Skeletal muscle satellite cell (primary cell): ENCODE measurements around the gene KCTD14.
"Not testable (repeated sequence)": the region's sequence is repeated elsewhere in the genome, so short reads cannot be mapped to it uniquely, and the experiment has no call there.

Experiments
- H3K27me3 ChIP-seq: 2 replicates; pipeline ENCODE4 v1.7.0; 2013; ENCODE audit warnings: low read length; ENCODE audit not compliant: control insufficient read depth, insufficient read depth
- H3K36me3 ChIP-seq: 2 replicates; pipeline ENCODE4 v1.7.0; 2013; ENCODE audit warnings: mild to moderate bottlenecking, control low read depth, low read length; ENCODE audit not compliant: insufficient read depth
- H3K4me1 ChIP-seq: 2 replicates; pipeline ENCODE4 v1.7.0; 2013; ENCODE audit warnings: low read length; ENCODE audit not compliant: control insufficient read depth, insufficient read depth
- H3K4me2 ChIP-seq: 2 replicates; pipeline ENCODE4 v1.7.0; 2013; ENCODE audit warnings: mild to moderate bottlenecking, low read length
- H3K4me3 ChIP-seq: 2 replicates; pipeline ENCODE4 v1.7.0; 2013; ENCODE audit warnings: low read length
- H3K9ac ChIP-seq: 2 replicates; pipeline ENCODE4 v1.7.0; 2013; ENCODE audit warnings: mild to moderate bottlenecking, low read depth, low read length, moderate library complexity
- H3K9me3 ChIP-seq: replicated peaks from 2 replicates; pipeline ENCODE4 v1.7.0; 2013; ENCODE audit warnings: mild to moderate bottlenecking, control low read depth, low read length

KCTD14 gene

GRCh38 chr11:78061088-78061920, 38.2 kb upstream of the KCTD14 start:
- H3K9ac ChIP-seq, result no peak overlapping the region
- no peak overlapping the region for H3K4me3 ChIP-seq
- peak overlapping the region; percentile 46 for H3K4me2 ChIP-seq
- no peaks in the 10 kb centered on the region for H3K9me3 ChIP-seq
- H3K4me1 ChIP-seq, result peaks cover 16% of the 10 kb centered on the region
- H3K36me3 ChIP-seq, result no peaks in the 10 kb centered on the region
- no peaks in the 10 kb centered on the region for H3K27me3 ChIP-seq

- H3K9ac ChIP-seq, result no peak overlapping the region
- H3K4me3 ChIP-seq, result no peak overlapping the region
- no peaks in the 10 kb centered on the region for H3K9me3 ChIP-seq
- H3K4me1 ChIP-seq, result peaks cover 16% of the 10 kb centered on the region
- no peaks in the 10 kb centered on the region for H3K36me3 ChIP-seq
- no peak overlapping the region for H3K4me2 ChIP-seq
- H3K27me3 ChIP-seq, result no peaks in the 10 kb centered on the region
These were observed 37.5 kb upstream of the KCTD14 start for GRCh38 chr11:78060533-78060932.

- H3K4me3 ChIP-seq, H3K36me3 ChIP-seq, H3K9me3 ChIP-seq, H3K4me2 ChIP-seq, H3K9ac ChIP-seq, H3K27me3 ChIP-seq: not testable (repeated sequence)
- peaks cover 16% of the 10 kb centered on the region for H3K4me1 ChIP-seq
These were observed 36.8 kb upstream of the KCTD14 start for GRCh38 chr11:78059749-78060328.

GRCh38 chr11:78057462-78058055, 34.5 kb upstream of the KCTD14 start:
- Histone ChIP-seq H3K4me2 (no peak overlapping the region), H3K4me1 (peaks cover 16% of the 10 kb centered on the region), H3K9ac (no peak overlapping the region), H3K4me3 (no peak overlapping the region), H3K36me3 (no peaks in the 10 kb centered on the region), H3K9me3 (no peaks in the 10 kb centered on the region), H3K27me3 (no peaks in the 10 kb centered on the region)

- Histone ChIP-seq H3K9ac (no peak overlapping the region), H3K27me3 (no peaks in the 10 kb centered on the region), H3K4me1 (peaks cover 15% of the 10 kb centered on the region), H3K4me2 (no peak overlapping the region), H3K4me3 (no peak overlapping the region), H3K36me3 (no peaks in the 10 kb centered on the region), H3K9me3 (no peaks in the 10 kb centered on the region)
These were observed 33.0 kb upstream of the KCTD14 start for GRCh38 chr11:78056093-78056492.

GRCh38 chr11:78054971-78055370, 31.9 kb upstream of the KCTD14 start:
- Histone ChIP-seq H3K9me3 (no peaks in the 10 kb centered on the region), H3K4me1 (peaks cover 14% of the 10 kb centered on the region), H3K27me3 (no peaks in the 10 kb centered on the region)

GRCh38 chr11:78050964-78051831, 28.1 kb upstream of the KCTD14 start:
- Histone ChIP-seq H3K9me3 (no peaks in the 10 kb centered on the region), H3K9ac (peak overlapping the region; percentile 29), H3K4me1 (peaks cover 17% of the 10 kb centered on the region), H3K27me3 (no peaks in the 10 kb centered on the region), H3K36me3 (no peaks in the 10 kb centered on the region), H3K4me2 (no peak overlapping the region), H3K4me3 (no peak overlapping the region)

More at GRCh38 chr11:78054971-78055370, 31.9 kb upstream of the KCTD14 start:
- Histone ChIP-seq H3K4me2 (no peak overlapping the region), H3K36me3 (no peaks in the 10 kb centered on the region), H3K4me3 (no peak overlapping the region), H3K9ac (no peak overlapping the region)

DNA sequence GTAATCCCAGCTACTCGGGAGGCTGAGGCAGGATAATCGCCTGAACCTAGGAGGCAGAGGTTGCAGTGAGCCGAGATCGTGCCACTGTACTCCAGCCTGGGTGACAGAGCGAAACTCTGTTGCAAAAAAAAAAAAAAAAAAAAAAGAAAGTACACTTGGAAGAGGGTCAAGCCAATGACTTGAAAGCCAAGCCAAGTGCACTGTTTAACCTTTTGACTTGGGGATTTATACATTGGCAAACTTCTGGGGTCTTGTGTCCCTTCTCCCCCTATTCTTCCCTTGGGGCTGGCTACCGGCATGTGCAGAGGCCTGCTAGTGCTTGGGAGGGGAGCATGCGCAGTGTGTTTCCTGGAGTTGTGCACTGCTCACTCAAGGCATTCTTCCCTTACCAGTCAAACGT, 26.3 kb upstream of the KCTD14 start:
- H3K4me3 ChIP-seq, result no peak overlapping the region
- no peaks in the 10 kb centered on the region for H3K27me3 ChIP-seq
- no peak overlapping the region for H3K9ac ChIP-seq
- H3K9me3 ChIP-seq, result no peaks in the 10 kb centered on the region
- H3K4me2 ChIP-seq, result no peak overlapping the region
- peaks cover 24% of the 10 kb centered on the region for H3K4me1 ChIP-seq
- H3K36me3 ChIP-seq, result no peaks in the 10 kb centered on the region

DNA sequence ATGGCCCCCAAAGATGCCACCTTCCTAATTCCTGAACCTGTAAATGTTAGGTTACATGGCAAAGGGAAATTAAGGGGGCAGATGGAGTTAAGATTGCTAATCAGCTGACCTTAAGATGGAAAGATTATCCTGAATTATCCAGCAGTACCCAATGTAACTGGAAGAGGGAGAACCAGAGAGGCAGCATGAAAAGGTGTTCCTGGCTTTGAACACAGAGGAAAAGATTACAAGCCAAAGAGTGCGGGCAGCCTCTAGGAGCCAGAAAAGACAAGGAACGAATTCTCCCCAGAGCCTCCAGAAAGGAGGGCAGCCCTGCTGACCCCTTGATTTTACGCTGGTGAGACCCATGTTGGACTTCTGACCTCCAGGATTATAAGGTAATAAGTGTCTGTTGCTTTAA, 25.5 kb upstream of the KCTD14 start:
- peaks cover 24% of the 10 kb centered on the region for H3K4me1 ChIP-seq
- H3K9me3 ChIP-seq, result no peaks in the 10 kb centered on the region
- H3K27me3 ChIP-seq, result no peaks in the 10 kb centered on the region
- H3K36me3 ChIP-seq, result no peaks in the 10 kb centered on the region
- H3K4me3 ChIP-seq, result no peak overlapping the region
- no peak overlapping the region for H3K9ac ChIP-seq
- no peak overlapping the region for H3K4me2 ChIP-seq

GRCh38 chr11:78046486-78046854, 23.4 kb upstream of the KCTD14 start:
- Histone ChIP-seq H3K4me1 (peaks cover 24% of the 10 kb centered on the region), H3K4me3 (no peak overlapping the region), H3K36me3 (no peaks in the 10 kb centered on the region), H3K9me3 (no peaks in the 10 kb centered on the region), H3K4me2 (peak overlapping the region; percentile 100), H3K9ac (no peak overlapping the region), H3K27me3 (no peaks in the 10 kb centered on the region)

DNA sequence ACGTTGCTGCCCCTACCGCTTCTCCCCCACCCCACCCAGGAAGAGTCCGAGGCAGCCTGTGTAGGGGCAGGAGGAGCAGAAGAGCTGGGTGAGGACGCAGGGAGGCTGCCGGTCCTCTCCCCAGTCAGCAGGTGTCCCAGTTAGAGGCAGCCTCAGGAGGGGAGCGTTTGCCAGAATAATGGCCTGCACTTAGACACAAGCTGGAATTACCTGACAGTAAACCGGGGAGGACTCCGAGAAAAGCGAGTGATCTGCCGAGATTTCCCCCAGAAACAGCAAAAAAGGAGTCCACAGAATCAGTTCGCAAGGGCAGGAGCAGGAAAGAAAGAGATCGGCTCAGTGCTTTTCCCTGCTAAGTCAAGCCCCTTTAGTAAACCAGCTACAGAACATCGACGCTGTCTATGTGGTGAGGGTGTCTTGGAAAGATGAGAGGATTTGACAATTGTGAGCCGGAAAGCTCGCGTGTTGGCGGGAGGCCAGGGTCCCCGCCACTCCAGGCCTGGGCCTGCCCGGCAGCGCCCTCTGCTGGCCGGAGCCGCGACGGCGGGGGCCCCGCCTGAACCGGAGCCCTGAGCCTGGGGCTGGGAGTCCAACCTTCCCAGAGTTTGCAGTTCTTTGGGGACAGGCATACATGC, 22.9 kb upstream of the KCTD14 start:
- Histone ChIP-seq H3K9me3 (no peaks in the 10 kb centered on the region), H3K4me2 (peak overlapping the region; percentile 100), H3K9ac (peak overlapping the region; percentile 82), H3K4me1 (peaks cover 24% of the 10 kb centered on the region), H3K36me3 (no peaks in the 10 kb centered on the region), H3K4me3 (peak overlapping the region; percentile 81), H3K27me3 (no peaks in the 10 kb centered on the region)
